Fibroblast of lung (primary cell): ENCODE measurements around the gene TESK2.

ENCODE experiments used
- CTCF ChIP-seq, 2 donors: IDR thresholded peaks in 1 of 2; conservative IDR thresholded peaks in 1 of 2; 1 replicate in 1 of 2; 2 replicates in 1 of 2; pipeline ENCODE4 v1.5.1; 2011 to 2012; ENCODE audit warnings: low read length in 2 of 2, control low read depth in 1 of 2, inconsistent platforms in 1 of 2, low read depth in 1 of 2, mild to moderate bottlenecking in 1 of 2
- EZH2 ChIP-seq: IDR thresholded peaks from 2 replicates; pipeline ENCODE4 v1.5.1; 2012; ENCODE audit warnings: low read length, control low read depth, mild to moderate bottlenecking; ENCODE audit errors: missing control alignments

- TF ChIP-seq CTCF (conservative IDR thresholded peaks at IDR 0.05 in 1 of 2, IDR thresholded peaks at IDR 0.05 in 1 of 2; ENCODE audit: low read depth in 1 of 2, low read length in 2 of 2): no peak
- TF ChIP-seq EZH2: no peak
Observed at GRCh38 chr1:45302505-45303150, 188.3 kb downstream of the TESK2 start.
